GM12873 (cell line): ENCODE results near the gene CDK2AP2.

Experiments used
- CTCF ChIP-seq: IDR thresholded peaks from 2 replicates; pipeline ENCODE4 v1.5.1; 2012; ENCODE audit warnings: low read depth, mild to moderate bottlenecking, moderate library complexity, low read length, control low read depth; ENCODE audit not compliant: insufficient read depth; ENCODE audit errors: missing control alignments

Gene CDK2AP2

GRCh38 chr11:67522844-67523555 lies 15.0 kb upstream of the CDK2AP2 start, which contains the start of gene CABP2:
CABP2 (minus strand) TSS chr11:67523446; CDS start chr11:67523326, 120 bp downstream.
- TF ChIP-seq CTCF, result no peak

GRCh38 chr11:67522338-67522737 lies 14.4 kb upstream of the CDK2AP2 start:
- TF ChIP-seq CTCF, result no peak

GRCh38 chr11:67521924-67522323 lies 14.0 kb upstream of the CDK2AP2 start:
- TF ChIP-seq CTCF, result no peak

- no peak for TF ChIP-seq CTCF
These were observed 13.2 kb upstream of the CDK2AP2 start for GRCh38 chr11:67520856-67521824.

GRCh38 chr11:67519726-67520125 lies 11.8 kb upstream of the CDK2AP2 start:
- no peak for TF ChIP-seq CTCF

- TF ChIP-seq CTCF, result no peak
These were observed 10.0 kb upstream of the CDK2AP2 start for GRCh38 chr11:67517784-67518552.
